PC-9 (cell line): Measurements from ENCODE around the gene OR52A5. TPM values are rescaled to one million over a fixed set of nuclear protein-coding genes. Genes with fewer than 3 reads are reported as not detected.

Source experiments
- BruUV-seq: library from RNA; stranded (reverse); fragments of 400-500 nt; replicated peaks from 2 replicates; lab custom pipeline; 2021; lab: Mats Ljungman, UMichigan
- CTCF ChIA-PET: fragments of 300-600 bp; sonication (Branson Sonifier 250); formaldehyde crosslinking; loops from one replicate; lab custom pipeline; 2022; ENCODE audit warnings: antibody characterized with exemption; lab: Charles Lee
- POLR2A ChIA-PET: fragments of 300-600 bp; sonication (Branson Sonifier 250); formaldehyde crosslinking; loops from one replicate; lab custom pipeline; 2022; ENCODE audit warnings: antibody characterized with exemption; ENCODE audit not compliant: unreplicated experiment; lab: Charles Lee
- DNase-seq, 2 experiments: peaks; one replicate each; pipeline versions ENCODE4 v3.0.0 to v3.0.0-alpha.2; 2015 to 2022; ENCODE audit warnings: mixed read lengths in 1 of 2
- H2AFZ ChIP-seq: fragments of 200-600 bp; sonication (generic); 2 replicates; pipeline ENCODE4 v1.8.1; 2017; ENCODE audit warnings: antibody characterized with exemption
- H3F3A ChIP-seq: fragments of 200-600 bp; sonication (generic); 2 replicates; pipeline ENCODE4 v1.8.1; 2017; ENCODE audit warnings: antibody characterized with exemption, mild to moderate bottlenecking, low read depth; ENCODE audit not compliant: insufficient read depth
- H3K27ac ChIP-seq: fragments of 200-600 bp; sonication (generic); 2 replicates; pipeline ENCODE4 v1.6.1; 2016; ENCODE audit warnings: mixed run types
- H3K27me3 ChIP-seq: fragments of 200-600 bp; sonication (generic); 2 replicates; pipeline ENCODE4 v1.6.1; 2016; ENCODE audit warnings: low read depth, mixed run types; ENCODE audit not compliant: insufficient read depth
- H3K36me3 ChIP-seq: fragments of 200-600 bp; sonication (generic); 2 replicates; pipeline ENCODE4 v1.6.1; 2016; ENCODE audit warnings: low read depth, mixed run types
- H3K4me1 ChIP-seq: fragments of 200-600 bp; sonication (generic); replicated peaks from 2 replicates; pipeline ENCODE4 v1.6.1; 2016; ENCODE audit warnings: mixed run types; ENCODE audit not compliant: insufficient read depth
- H3K4me2 ChIP-seq: fragments of 200-600 bp; sonication (generic); 2 replicates; pipeline ENCODE4 v1.6.1; 2017; ENCODE audit warnings: mixed run types
- H3K4me3 ChIP-seq: fragments of 200-600 bp; sonication (generic); 2 replicates; pipeline ENCODE4 v1.6.1; 2016; ENCODE audit warnings: mixed run types
- H3K79me2 ChIP-seq: fragments of 200-600 bp; sonication (generic); 2 replicates; pipeline ENCODE4 v1.6.1; 2017; ENCODE audit warnings: low read depth, mixed run types
- H3K9me2 ChIP-seq: fragments of 200-600 bp; sonication (generic); 2 replicates; pipeline ENCODE4 v1.8.1; 2017; ENCODE audit warnings: mild to moderate bottlenecking; ENCODE audit not compliant: insufficient read depth
- H3K9me3 ChIP-seq: fragments of 200-600 bp; sonication (generic); 2 replicates; pipeline ENCODE4 v1.8.1; 2016; ENCODE audit warnings: low read depth; ENCODE audit not compliant: insufficient read depth
- H4K20me1 ChIP-seq: fragments of 200-600 bp; sonication (generic); 2 replicates; pipeline ENCODE4 v1.8.1; 2017; ENCODE audit not compliant: insufficient read depth
- CTCF ChIP-seq: fragments of 200-600 bp; sonication (generic); conservative IDR thresholded peaks from 2 replicates; pipeline ENCODE4 v1.6.1; 2017; ENCODE audit warnings: mixed run types, antibody characterized with exemption, mild to moderate bottlenecking, moderate library complexity
- EZH2 ChIP-seq: fragments of 200-600 bp; sonication (generic); IDR thresholded peaks from 2 replicates; pipeline ENCODE4 v1.8.0; 2017; ENCODE audit warnings: antibody characterized with exemption, low read depth
- intact Hi-C: fragments of 100-400 bp; cut with micrococcal nuclease; formaldehyde crosslinking; loops from one replicate; pipeline ENCODE4 v1.10.0; 2022; ENCODE audit not compliant: unreplicated experiment
- total RNA-seq: library from RNA; stranded (reverse); gene quantifications from 2 replicates; pipeline ENCODE4 v1.2.3, GENCODE V29; 2021

OR52A5 gene
- total RNA-seq, 1 experiment from 2014 or later = not detected

- intact Hi-C loops = no loop called here
- CTCF ChIA-PET = no interaction called here
Measured at GRCh38 chr11:5115339-5115738, 22.8 kb downstream of the OR52A5 start.

GRCh38 chr11:5107285-5107684, 30.9 kb downstream of the OR52A5 start:
- BruUV-seq = no TSS peak
- no peak for DNase-seq
- POLR2A ChIA-PET = no interaction called here
- no peak for TF ChIP-seq EZH2
- no peak for TF ChIP-seq CTCF
- H4K20me1 ChIP-seq = no peaks in the 10 kb centered on the region
- no peaks in the 10 kb centered on the region for H3F3A ChIP-seq
- no peaks in the 10 kb centered on the region for H3K4me1 ChIP-seq
- H3K79me2 ChIP-seq = no peaks in the 10 kb centered on the region
- CTCF ChIA-PET = no interaction called here
- H3K4me3 ChIP-seq = no peak overlapping the region
- H3K9me3 ChIP-seq = no peaks in the 10 kb centered on the region
- no peaks in the 10 kb centered on the region for H3K9me2 ChIP-seq
- no peaks in the 10 kb centered on the region for H3K36me3 ChIP-seq
- intact Hi-C loops = no loop called here
- H3K4me2 ChIP-seq = no peak overlapping the region
- H3K27ac ChIP-seq = no peak overlapping the region
- H3K27me3 ChIP-seq = no peaks in the 10 kb centered on the region
- no peak overlapping the region for H2AFZ ChIP-seq

More at GRCh38 chr11:5115339-5115738, 22.8 kb downstream of the OR52A5 start:
- no peak for DNase-seq
- Histone ChIP-seq H3K9me3 (no peaks in the 10 kb centered on the region), H3K4me2 (no peak overlapping the region), H3K4me3 (no peak overlapping the region), H3K9me2 (no peaks in the 10 kb centered on the region), H3K36me3 (no peaks in the 10 kb centered on the region), H3K27me3 (no peaks in the 10 kb centered on the region), H3K79me2 (no peaks in the 10 kb centered on the region), H3K4me1 (no peaks in the 10 kb centered on the region), H4K20me1 (no peaks in the 10 kb centered on the region), H3K27ac (no peak overlapping the region), H2AFZ (no peak overlapping the region), H3F3A (no peaks in the 10 kb centered on the region)
- no TSS peak for BruUV-seq
- TF ChIP-seq CTCF = no peak
- TF ChIP-seq EZH2 = no peak
- POLR2A ChIA-PET = no interaction called here

- no peaks in the 10 kb centered on the region for H3F3A ChIP-seq
- POLR2A ChIA-PET = no interaction called here
- H3K27ac ChIP-seq = no peak overlapping the region
- H3K79me2 ChIP-seq = no peaks in the 10 kb centered on the region
- no peaks in the 10 kb centered on the region for H3K27me3 ChIP-seq
- no peak overlapping the region for H2AFZ ChIP-seq
- no peaks in the 10 kb centered on the region for H4K20me1 ChIP-seq
- intact Hi-C loops = no loop called here
- TF ChIP-seq CTCF (no peak), EZH2 (no peak)
- BruUV-seq = no TSS peak
- DNase-seq = no peak
- no peaks in the 10 kb centered on the region for H3K36me3 ChIP-seq
- no peak overlapping the region for H3K4me2 ChIP-seq
- H3K4me3 ChIP-seq = no peak overlapping the region
- H3K9me3 ChIP-seq = no peaks in the 10 kb centered on the region
- no peaks in the 10 kb centered on the region for H3K4me1 ChIP-seq
- no peaks in the 10 kb centered on the region for H3K9me2 ChIP-seq
- CTCF ChIA-PET = no interaction called here
Measured at GRCh38 chr11:5103066-5103465, 35.1 kb downstream of the OR52A5 start.
